ENCODE data around the gene TSPOAP1. TPM values are rescaled to one million over a fixed set of nuclear protein-coding genes. Genes with fewer than 3 reads are reported as not detected.

TSPOAP1 gene
- total and polyA plus RNA-seq, 10 of the 15 experiments (the other 5 are each of a cell fraction or from before 2014, with no cell fraction given) = 0.58 to 16.4 (median 4.2) TPM; not detected in 1

GRCh38 chr17:58320163-58320558 lies 8.4 kb downstream of the TSPOAP1 start:
- Histone ChIP-seq H3K27me3 (replicated peaks in 1 of 2; ENCODE audit: control insufficient read depth in 2 of 2, insufficient read depth in 2 of 2, low read length in 1 of 2) (no peaks in the 10 kb centered on the region; a peak in 1 of 4 replicates), H3K36me3 (ENCODE audit: control insufficient read depth in 2 of 2, insufficient read depth in 2 of 2, low read length in 1 of 2) (peaks cover 0 to 2% of the 10 kb centered on the region in 2 experiments; a peak in 1 of 4 replicates), H3K4me2 (ENCODE audit: control insufficient read depth, insufficient read depth) (no peak overlapping the region), H3K79me2 (ENCODE audit: control insufficient read depth, insufficient read depth, low read length) (no peaks in the 10 kb centered on the region), H3K9ac (ENCODE audit: control insufficient read depth, insufficient read depth, low read length) (no peak overlapping the region), H3K4me3 (no peak overlapping the region), H4K20me1 (ENCODE audit: control insufficient read depth, insufficient read depth) (no peaks in the 10 kb centered on the region), H3K4me1 (ENCODE audit: control insufficient read depth, insufficient read depth, low read length) (peaks cover 10% of the 10 kb centered on the region), H2AFZ (ENCODE audit: control insufficient read depth, low read depth, low read length) (no peak overlapping the region), H3K9me3 (replicated peaks; ENCODE audit: control insufficient read depth, insufficient read depth, low read length) (no peaks in the 10 kb centered on the region), H3K27ac (ENCODE audit: control insufficient read depth, insufficient read depth) (no peak overlapping the region)
- DNase-seq (ENCODE audit: low read depth, low spot score) (no peak), FAIRE-seq (no peak), ATAC-seq (no peak)
- intact Hi-C loops (cut with micrococcal nuclease; ENCODE audit: unreplicated experiment) (no loop called here), in situ Hi-C loops (cut with MboI) (no loop called here)
- BruUV-seq (replicated peaks) = no TSS peak
- TF ChIP-seq SREBF1 (IDR thresholded peaks at IDR 0.05; ENCODE audit: low read length) = no peak
- TF ChIP-seq, protein P1, sequence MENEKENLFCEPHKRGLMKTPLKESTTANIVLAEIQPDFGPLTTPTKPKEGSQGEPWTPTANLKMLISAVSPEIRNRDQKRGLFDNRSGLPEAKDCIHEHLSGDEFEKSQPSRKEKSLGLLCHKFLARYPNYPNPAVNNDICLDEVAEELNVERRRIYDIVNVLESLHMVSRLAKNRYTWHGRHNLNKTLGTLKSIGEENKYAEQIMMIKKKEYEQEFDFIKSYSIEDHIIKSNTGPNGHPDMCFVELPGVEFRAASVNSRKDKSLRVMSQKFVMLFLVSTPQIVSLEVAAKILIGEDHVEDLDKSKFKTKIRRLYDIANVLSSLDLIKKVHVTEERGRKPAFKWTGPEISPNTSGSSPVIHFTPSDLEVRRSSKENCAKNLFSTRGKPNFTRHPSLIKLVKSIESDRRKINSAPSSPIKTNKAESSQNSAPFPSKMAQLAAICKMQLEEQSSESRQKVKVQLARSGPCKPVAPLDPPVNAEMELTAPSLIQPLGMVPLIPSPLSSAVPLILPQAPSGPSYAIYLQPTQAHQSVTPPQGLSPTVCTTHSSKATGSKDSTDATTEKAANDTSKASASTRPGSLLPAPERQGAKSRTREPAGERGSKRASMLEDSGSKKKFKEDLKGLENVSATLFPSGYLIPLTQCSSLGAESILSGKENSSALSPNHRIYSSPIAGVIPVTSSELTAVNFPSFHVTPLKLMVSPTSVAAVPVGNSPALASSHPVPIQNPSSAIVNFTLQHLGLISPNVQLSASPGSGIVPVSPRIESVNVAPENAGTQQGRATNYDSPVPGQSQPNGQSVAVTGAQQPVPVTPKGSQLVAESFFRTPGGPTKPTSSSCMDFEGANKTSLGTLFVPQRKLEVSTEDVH (IDR thresholded peaks at IDR 0.05; ENCODE audit: low read depth, partially characterized antibody) = no peak
- TF ChIP-seq BCL11A (IDR thresholded peaks at IDR 0.05; ENCODE audit: low read depth, low read length) = no peak
- ChIA-PET RAD21 (ENCODE audit: unreplicated experiment) (interaction anchor here (10.9 kb wide), 1 partner anchor 22 kb away, joined by 227 read pairs; no protein-coding TSS in a partner anchor), CTCF (interaction anchor here (0.7 to 1.6 kb wide), 4 partner anchors 15 to 98 kb away, joined by 3 to 4 read pairs (median 3); partner anchors contain the start of genes RNF43 and SUPT4H1), POLR2A (interaction anchor here (0.6 kb wide), 1 partner anchor 126 kb away, joined by 5 read pairs; no protein-coding TSS in a partner anchor), SMC1A (ENCODE audit: uncharacterized antibody, unreplicated experiment) (interaction anchor here (12.9 kb wide), 1 partner anchor 23 kb away, joined by 249 read pairs; no protein-coding TSS in a partner anchor)
- WGBS (ENCODE audit: insufficient coverage, insufficient replicate concordance, low lambda C conversion rate, missing lambda C conversion rate) = 90% methylated on average over 7 of the region's 7 CpGs

Measured in GM12878 (cell line).